ENCODE measurements around the gene UPP2. TPM values are rescaled to one million over a fixed set of nuclear protein-coding genes. Genes with fewer than 3 reads are reported as not detected.

UPP2 gene
- total RNA-seq, 1 experiment from 2014 or later, result not detected

DNA sequence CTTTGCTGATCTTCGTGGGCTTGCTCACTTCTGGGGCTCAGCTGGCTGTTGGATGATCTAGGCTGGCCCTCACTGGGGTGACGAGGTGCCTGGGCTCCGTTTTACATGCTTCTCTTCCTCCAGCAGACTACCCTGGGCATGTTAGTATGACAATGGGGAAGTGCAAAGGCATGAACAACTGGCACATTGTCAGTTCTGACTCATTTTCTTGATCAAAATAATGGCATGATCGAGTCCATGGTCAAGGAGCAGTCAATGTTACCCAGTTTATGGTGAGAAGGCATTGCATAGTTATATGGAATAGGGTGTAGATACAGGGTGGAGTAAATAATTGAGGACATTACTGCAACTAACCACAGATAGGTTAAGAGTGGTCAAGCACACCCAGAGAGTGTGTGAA lies 10.0 kb upstream of the UPP2 start:
- H3K27ac ChIP-seq (ENCODE audit: low read length), result no peak overlapping the region
- no peak for TF ChIP-seq EZH2 (IDR thresholded peaks at IDR 0.05; ENCODE audit: low read length, unreplicated experiment)
- H3F3A ChIP-seq (ENCODE audit: low read length, unreplicated experiment), result no peaks in the 10 kb centered on the region
- no peak overlapping the region for H2AFZ ChIP-seq (ENCODE audit: low read length)
- H3K36me3 ChIP-seq (ENCODE audit: low read depth, low read length), result no peaks in the 10 kb centered on the region
- no peak overlapping the region for H3K4me2 ChIP-seq (ENCODE audit: low read length)
- ATAC-seq (no peak), DNase-seq (no peak)
- H4K20me1 ChIP-seq (ENCODE audit: low read length), result no peaks in the 10 kb centered on the region
- H3K9me3 ChIP-seq (ENCODE audit: low read length), result peaks cover 6% of the 10 kb centered on the region
- no peak overlapping the region for H3K4me3 ChIP-seq (ENCODE audit: low read length)
- CTCF ChIA-PET, result no interaction called here
- H3K79me2 ChIP-seq (ENCODE audit: low read length), result no peaks in the 10 kb centered on the region
- POLR2A ChIA-PET (ENCODE audit: unreplicated experiment), result no interaction called here
- no peaks in the 10 kb centered on the region for H3K4me1 ChIP-seq (ENCODE audit: insufficient read depth, low read length)
- no peak overlapping the region for H3K9ac ChIP-seq (ENCODE audit: low read length)
- H3K27me3 ChIP-seq (ENCODE audit: low read length), result no peaks in the 10 kb centered on the region
- no peaks in the 10 kb centered on the region for H3K9me2 ChIP-seq (replicated peaks; ENCODE audit: low read length)
- intact Hi-C loops (cut with micrococcal nuclease), result no loop called here
- no TSS peak for BruUV-seq (replicated peaks)

DNA sequence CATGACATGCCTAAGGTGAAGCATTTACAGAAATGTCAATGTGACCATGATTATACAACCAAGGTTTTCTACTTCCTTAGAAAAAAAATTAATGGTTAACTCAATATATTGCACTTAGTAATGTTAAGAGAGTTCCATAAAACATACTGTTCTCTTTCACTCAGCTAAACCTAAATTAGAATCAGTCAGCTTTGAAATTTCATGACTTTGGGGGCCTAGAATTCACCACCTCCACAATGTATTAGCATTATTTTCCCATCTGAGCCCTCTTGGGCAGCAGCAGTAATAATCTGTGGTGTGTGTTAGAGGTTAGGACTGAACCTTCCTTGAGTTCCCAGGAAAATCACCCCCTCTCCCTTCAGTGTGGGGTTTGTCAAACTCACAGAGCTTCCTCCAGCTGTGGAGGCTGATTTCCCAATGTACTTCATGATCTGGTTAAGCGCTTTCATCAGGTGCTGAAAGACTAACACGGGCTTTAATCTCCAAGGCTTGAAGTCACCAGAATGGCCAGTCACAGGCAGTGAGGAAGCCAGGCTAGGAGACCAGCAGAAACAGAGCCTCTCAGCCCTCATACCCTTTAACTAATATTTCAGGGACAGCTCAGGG lies 7.1 kb upstream of the UPP2 start:
- Histone ChIP-seq H4K20me1 (ENCODE audit: low read length) (no peaks in the 10 kb centered on the region), H3K4me2 (ENCODE audit: low read length) (no peak overlapping the region), H3K79me2 (ENCODE audit: low read length) (no peaks in the 10 kb centered on the region), H3K9me2 (replicated peaks; ENCODE audit: low read length) (no peaks in the 10 kb centered on the region), H3K36me3 (ENCODE audit: low read depth, low read length) (no peaks in the 10 kb centered on the region), H3K27ac (ENCODE audit: low read length) (no peak overlapping the region), H3K27me3 (ENCODE audit: low read length) (no peaks in the 10 kb centered on the region), H3K9me3 (ENCODE audit: low read length) (no peaks in the 10 kb centered on the region), H3F3A (ENCODE audit: low read length, unreplicated experiment) (no peaks in the 10 kb centered on the region), H3K4me3 (ENCODE audit: low read length) (no peak overlapping the region), H3K4me1 (ENCODE audit: insufficient read depth, low read length) (no peaks in the 10 kb centered on the region), H3K9ac (ENCODE audit: low read length) (no peak overlapping the region), H2AFZ (ENCODE audit: low read length) (no peak overlapping the region)
- intact Hi-C loops (cut with micrococcal nuclease), result no loop called here
- no TSS peak for BruUV-seq (replicated peaks)
- ChIA-PET CTCF (no interaction called here), POLR2A (ENCODE audit: unreplicated experiment) (no interaction called here)
- no peak for ATAC-seq
- DNase-seq, result no peak
- TF ChIP-seq EZH2phosphoT487 (IDR thresholded peaks at IDR 0.05; ENCODE audit: borderline replicate concordance, low read length) (no peak), EZH2 (IDR thresholded peaks at IDR 0.05; ENCODE audit: low read length, unreplicated experiment) (no peak)
- TF ChIP-seq, protein P1, sequence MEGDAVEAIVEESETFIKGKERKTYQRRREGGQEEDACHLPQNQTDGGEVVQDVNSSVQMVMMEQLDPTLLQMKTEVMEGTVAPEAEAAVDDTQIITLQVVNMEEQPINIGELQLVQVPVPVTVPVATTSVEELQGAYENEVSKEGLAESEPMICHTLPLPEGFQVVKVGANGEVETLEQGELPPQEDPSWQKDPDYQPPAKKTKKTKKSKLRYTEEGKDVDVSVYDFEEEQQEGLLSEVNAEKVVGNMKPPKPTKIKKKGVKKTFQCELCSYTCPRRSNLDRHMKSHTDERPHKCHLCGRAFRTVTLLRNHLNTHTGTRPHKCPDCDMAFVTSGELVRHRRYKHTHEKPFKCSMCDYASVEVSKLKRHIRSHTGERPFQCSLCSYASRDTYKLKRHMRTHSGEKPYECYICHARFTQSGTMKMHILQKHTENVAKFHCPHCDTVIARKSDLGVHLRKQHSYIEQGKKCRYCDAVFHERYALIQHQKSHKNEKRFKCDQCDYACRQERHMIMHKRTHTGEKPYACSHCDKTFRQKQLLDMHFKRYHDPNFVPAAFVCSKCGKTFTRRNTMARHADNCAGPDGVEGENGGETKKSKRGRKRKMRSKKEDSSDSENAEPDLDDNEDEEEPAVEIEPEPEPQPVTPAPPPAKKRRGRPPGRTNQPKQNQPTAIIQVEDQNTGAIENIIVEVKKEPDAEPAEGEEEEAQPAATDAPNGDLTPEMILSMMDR (conservative IDR thresholded peaks at IDR 0.05; ENCODE audit: low read depth, low read length), result no peak

DNA sequence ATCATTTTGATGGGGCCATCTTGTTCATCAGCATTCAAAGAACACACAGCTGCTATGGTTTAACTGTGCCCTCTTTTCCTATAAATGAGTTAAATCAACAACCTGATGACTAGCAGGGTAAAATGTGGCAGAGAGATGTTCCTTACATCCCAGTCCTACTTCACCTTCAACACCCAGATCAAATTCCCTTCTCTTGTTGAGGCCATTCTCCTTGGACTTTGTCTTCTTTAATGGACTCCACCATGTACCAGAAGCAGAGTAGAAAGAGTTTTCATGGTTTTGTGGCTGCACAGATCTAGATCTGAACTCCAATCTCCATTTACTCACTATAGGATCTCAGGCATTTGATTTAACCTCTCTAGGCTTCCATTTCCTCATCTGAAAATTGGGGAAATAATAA lies 6.4 kb upstream of the UPP2 start:
- no peaks in the 10 kb centered on the region for H3F3A ChIP-seq (ENCODE audit: low read length, unreplicated experiment)
- H3K27me3 ChIP-seq (ENCODE audit: low read length), result no peaks in the 10 kb centered on the region
- no peaks in the 10 kb centered on the region for H3K36me3 ChIP-seq (ENCODE audit: low read depth, low read length)
- ATAC-seq (no peak), DNase-seq (no peak)
- H3K9ac ChIP-seq (ENCODE audit: low read length), result no peak overlapping the region
- no TSS peak for BruUV-seq (replicated peaks)
- intact Hi-C loops (cut with micrococcal nuclease), result no loop called here
- no peak overlapping the region for H2AFZ ChIP-seq (ENCODE audit: low read length)
- H3K27ac ChIP-seq (ENCODE audit: low read length), result no peak overlapping the region
- ChIA-PET CTCF (no interaction called here), POLR2A (ENCODE audit: unreplicated experiment) (no interaction called here)
- no peak overlapping the region for H3K4me2 ChIP-seq (ENCODE audit: low read length)
- H3K9me2 ChIP-seq (replicated peaks; ENCODE audit: low read length), result no peaks in the 10 kb centered on the region
- H4K20me1 ChIP-seq (ENCODE audit: low read length), result no peaks in the 10 kb centered on the region
- 0 out of 2 replicates have a peak, but pooled peaks cover 4% of the 10 kb centered on the region for H3K4me1 ChIP-seq (ENCODE audit: insufficient read depth, low read length)
- H3K79me2 ChIP-seq (ENCODE audit: low read length), result no peaks in the 10 kb centered on the region
- H3K9me3 ChIP-seq (ENCODE audit: low read length), result no peaks in the 10 kb centered on the region
- H3K4me3 ChIP-seq (ENCODE audit: low read length), result no peak overlapping the region
- no peak for TF ChIP-seq EZH2phosphoT487 (IDR thresholded peaks at IDR 0.05; ENCODE audit: borderline replicate concordance, low read length)
- TF ChIP-seq, protein P1 (conservative IDR thresholded peaks at IDR 0.05; ENCODE audit: low read depth, low read length), result no peak
- no peak for TF ChIP-seq EZH2 (IDR thresholded peaks at IDR 0.05; ENCODE audit: low read length, unreplicated experiment)

Data from PC-3 (cell line).